GM23338 (cell line): ENCODE measurements around the gene ELOVL2. TPM values are rescaled to one million over a fixed set of nuclear protein-coding genes. Genes with fewer than 3 reads are reported as not detected.

ENCODE experiments used
- ATAC-seq: fragments of 200-7000 bp; cut with Tn5 transposase; 3 replicates; pipeline ENCODE4 v1.9.1; 2020
- DNase-seq: peaks from one replicate; pipeline ENCODE4 v3.0.0-alpha.2; 2015; ENCODE audit warnings: low spot score
- H2AFZ ChIP-seq: fragments of 200-600 bp; sonication (generic); 2 replicates; pipeline ENCODE4 v1.8.0; 2016; ENCODE audit warnings: antibody characterized with exemption, mild to moderate bottlenecking, moderate library complexity
- H3F3A ChIP-seq: fragments of 200-600 bp; sonication (generic); replicated peaks from 2 replicates; pipeline ENCODE4 v1.8.0; 2017; ENCODE audit warnings: antibody characterized with exemption, mixed run types, low read depth
- H3K27ac ChIP-seq: fragments of 200-600 bp; sonication (generic); 2 replicates; pipeline ENCODE4 v1.6.1; 2016; ENCODE audit warnings: low read depth
- H3K27me3 ChIP-seq: fragments of 200-600 bp; sonication (generic); 2 replicates; pipeline ENCODE4 v1.8.0; 2016; ENCODE audit warnings: mild to moderate bottlenecking, mixed run types, moderate library complexity; ENCODE audit not compliant: insufficient read depth
- H3K36me3 ChIP-seq: fragments of 200-600 bp; sonication (generic); 2 replicates; pipeline ENCODE4 v1.8.0; 2016; ENCODE audit warnings: mild to moderate bottlenecking; ENCODE audit not compliant: insufficient read depth
- H3K4me1 ChIP-seq: fragments of 200-600 bp; sonication (generic); 2 replicates; pipeline ENCODE4 v1.8.0; 2016; ENCODE audit warnings: mild to moderate bottlenecking, moderate library complexity; ENCODE audit not compliant: insufficient read depth
- H3K4me2 ChIP-seq: fragments of 200-600 bp; sonication (generic); 2 replicates; pipeline ENCODE4 v1.7.1; 2017; ENCODE audit warnings: mixed run types
- H3K4me3 ChIP-seq: fragments of 200-600 bp; sonication (generic); 2 replicates; pipeline ENCODE4 v1.6.1; 2016; ENCODE audit warnings: mixed run types
- H3K79me2 ChIP-seq: fragments of 200-600 bp; sonication (generic); replicated peaks from 2 replicates; pipeline ENCODE4 v1.8.0; 2017; ENCODE audit warnings: mild to moderate bottlenecking; ENCODE audit not compliant: insufficient read depth
- H3K9me2 ChIP-seq: fragments of 200-600 bp; sonication (generic); 2 replicates; pipeline ENCODE4 v1.8.0; 2017; ENCODE audit not compliant: insufficient read depth
- H4K20me1 ChIP-seq: fragments of 200-600 bp; sonication (generic); replicated peaks from 2 replicates; pipeline ENCODE4 v1.8.0; 2017; ENCODE audit warnings: mild to moderate bottlenecking; ENCODE audit not compliant: insufficient read depth
- H3K27ac Mint-ChIP-seq: 2 replicates; pipeline ENCODE4 v1.8.0; 2020; ENCODE audit warnings: inconsistent platforms, mild to moderate bottlenecking, moderate library complexity, mixed read lengths
- H3K27me3 Mint-ChIP-seq: 3 replicates; pipeline ENCODE4 v1.8.0; 2022; ENCODE audit warnings: low read depth, mild to moderate bottlenecking, moderate library complexity, mixed read lengths, inconsistent platforms; ENCODE audit not compliant: insufficient read depth, poor library complexity
- H3K36me3 Mint-ChIP-seq: 3 replicates; pipeline ENCODE4 v1.8.0; 2021; ENCODE audit warnings: low read depth, mild to moderate bottlenecking, inconsistent platforms, moderate library complexity, mixed read lengths
- H3K4me1 Mint-ChIP-seq: 3 replicates; pipeline ENCODE4 v1.8.0; 2020; ENCODE audit warnings: mild to moderate bottlenecking, inconsistent platforms, mixed read lengths
- H3K4me3 Mint-ChIP-seq: 3 replicates; pipeline ENCODE4 v1.8.0; 2021; ENCODE audit warnings: moderate library complexity, mild to moderate bottlenecking, inconsistent platforms, mixed read lengths
- H3K9me3 Mint-ChIP-seq: 3 replicates; pipeline ENCODE4 v1.8.0; 2020; ENCODE audit warnings: moderate library complexity, mild to moderate bottlenecking, inconsistent platforms, mixed read lengths
- CREB1 ChIP-seq: fragments of 250-450 bp; sonication (Bioruptor Pico); IDR thresholded peaks from 2 replicates; pipeline ENCODE4 v1.5.0; 2020; ENCODE audit warnings: low read depth, mild to moderate bottlenecking, moderate library complexity
- EZH2 ChIP-seq: fragments of 200-600 bp; sonication (generic); IDR thresholded peaks from one replicate; pipeline ENCODE4 v1.8.0; 2017; ENCODE audit warnings: antibody characterized with exemption, mild to moderate bottlenecking, low read depth; ENCODE audit not compliant: unreplicated experiment
- EZH2phosphoT487 ChIP-seq: fragments of 200-600 bp; sonication (generic); IDR thresholded peaks from one replicate; pipeline ENCODE4 v1.8.1; 2018; ENCODE audit warnings: antibody characterized with exemption; ENCODE audit not compliant: unreplicated experiment
- POLR2AphosphoS5 ChIP-seq: IDR thresholded peaks from 2 replicates; pipeline ENCODE4 v1.6.1; 2016; ENCODE audit warnings: antibody characterized with exemption, low read depth
- ZNF114 ChIP-seq: fragments of 250-450 bp; sonication (Bioruptor Pico); IDR thresholded peaks from 2 replicates; pipeline ENCODE4 v1.5.0; 2020; ENCODE audit warnings: mild to moderate bottlenecking, moderate library complexity
- ZNF331 ChIP-seq: fragments of 250-450 bp; sonication (Bioruptor Pico); IDR thresholded peaks from 2 replicates; pipeline ENCODE4 v1.5.0; 2020; ENCODE audit warnings: low read depth, mild to moderate bottlenecking, moderate library complexity
- polyA plus RNA-seq: library from polyadenylated mRNA; unstranded; fragments of >200 nt; fragmentation: Nextera tagmentation; extraction: Ambion mirVana; gene quantifications from 2 replicates; pipeline ENCODE4 v1.2.1, GENCODE V29; 2016
- total RNA-seq: library from RNA; depleted of rRNA; stranded (reverse); fragments of >200 nt; shearing (Covaris generic); gene quantifications from 2 replicates; pipeline ENCODE4 v1.2.3, GENCODE V29; 2014

ELOVL2 gene
- total and polyA plus RNA-seq, 2 experiments from 2014 or later = 1.2 to 1.6 TPM

- ATAC-seq (no peak), DNase-seq (no peak)
- H2AFZ ChIP-seq = no peak overlapping the region
- no peak overlapping the region for H3K4me3 ChIP-seq
- no peaks in the 10 kb centered on the region for H3K4me1 ChIP-seq
- Mint-ChIP-seq H3K9me3 (no peaks in the 10 kb centered on the region), H3K4me1 (no peaks in the 10 kb centered on the region), H3K27me3 (no peaks in the 10 kb centered on the region), H3K4me3 (no peak overlapping the region), H3K36me3 (no peaks in the 10 kb centered on the region), H3K27ac (no peak overlapping the region)
- no peaks in the 10 kb centered on the region for H3K36me3 ChIP-seq
- H3F3A ChIP-seq = no peaks in the 10 kb centered on the region
- peaks cover 4% of the 10 kb centered on the region; the same call in 1 of the 2 replicates for H3K9me2 ChIP-seq
- no peaks in the 10 kb centered on the region for H3K27me3 ChIP-seq
- no peak for TF ChIP-seq CREB1 (CRISPR knock-in tag)
- no peak for TF ChIP-seq ZNF331 (CRISPR knock-in tag)
- TF ChIP-seq POLR2AphosphoS5 = no peak
- no peak for TF ChIP-seq EZH2phosphoT487
- no peak for TF ChIP-seq ZNF114 (CRISPR knock-in tag)
- H3K4me2 ChIP-seq = no peak overlapping the region
- H4K20me1 ChIP-seq = no peaks in the 10 kb centered on the region
- H3K79me2 ChIP-seq = no peaks in the 10 kb centered on the region
- no peak overlapping the region for H3K27ac ChIP-seq
Measured at GRCh38 chr6:11055127-11055627, 11.1 kb upstream of the ELOVL2 start.

- Mint-ChIP-seq H3K4me3 (no peak overlapping the region), H3K27me3 (no peaks in the 10 kb centered on the region), H3K27ac (no peak overlapping the region), H3K4me1 (no peaks in the 10 kb centered on the region), H3K36me3 (no peaks in the 10 kb centered on the region), H3K9me3 (no peaks in the 10 kb centered on the region)
- ATAC-seq = no peak
- no peaks in the 10 kb centered on the region for H3K79me2 ChIP-seq
- H3K36me3 ChIP-seq = no peaks in the 10 kb centered on the region
- no peak overlapping the region for H3K4me2 ChIP-seq
- peaks cover 4% of the 10 kb centered on the region; the same call in 1 of the 2 replicates for H3K9me2 ChIP-seq
- no peak for TF ChIP-seq ZNF331 (CRISPR knock-in tag)
- no peaks in the 10 kb centered on the region for H3F3A ChIP-seq
- no peaks in the 10 kb centered on the region for H3K4me1 ChIP-seq
- no peak overlapping the region for H3K4me3 ChIP-seq
- DNase-seq = no peak
- no peaks in the 10 kb centered on the region for H3K27me3 ChIP-seq
- no peak overlapping the region for H3K27ac ChIP-seq
- H4K20me1 ChIP-seq = no peaks in the 10 kb centered on the region
- no peak overlapping the region for H2AFZ ChIP-seq
Measured at GRCh38 chr6:11054722-11055121, 10.6 kb upstream of the ELOVL2 start.

- Histone ChIP-seq H3K4me3 (no peak overlapping the region), H2AFZ (no peak overlapping the region), H3K27ac (no peak overlapping the region), H4K20me1 (no peaks in the 10 kb centered on the region), H3K4me1 (no peaks in the 10 kb centered on the region), H3K9me2 (peaks cover 4% of the 10 kb centered on the region; the same call in 1 of the 2 replicates), H3K36me3 (no peaks in the 10 kb centered on the region), H3K79me2 (no peaks in the 10 kb centered on the region), H3F3A (no peaks in the 10 kb centered on the region), H3K27me3 (no peaks in the 10 kb centered on the region), H3K4me2 (no peak overlapping the region)
- ATAC-seq = no peak
- TF ChIP-seq POLR2AphosphoS5 (no peak), EZH2phosphoT487 (no peak), EZH2 (no peak)
- Mint-ChIP-seq H3K4me3 (no peak overlapping the region), H3K4me1 (no peaks in the 10 kb centered on the region), H3K9me3 (no peaks in the 10 kb centered on the region), H3K27me3 (no peaks in the 10 kb centered on the region), H3K27ac (no peak overlapping the region), H3K36me3 (no peaks in the 10 kb centered on the region)
- DNase-seq = no peak
Measured at GRCh38 chr6:11053307-11053706, 9.2 kb upstream of the ELOVL2 start.
